H9 (cell line): ENCODE data around the gene ATAD1. TPM values are rescaled to one million over a fixed set of nuclear protein-coding genes. Genes with fewer than 3 reads are reported as not detected.

ENCODE experiments used
- DNase-seq: peaks from one replicate; pipeline ENCODE4 v3.0.0-alpha.2; 2017
- H2AFZ ChIP-seq: one replicate; pipeline ENCODE4 v1.6.1; 2013; ENCODE audit warnings: mild to moderate bottlenecking, low read length, control low read depth, moderate library complexity
- H2AK5ac ChIP-seq: 2 replicates; pipeline ENCODE4 v1.6.1; 2013; ENCODE audit warnings: low read length, control low read depth, mixed read lengths; ENCODE audit not compliant: insufficient read length
- H2BK120ac ChIP-seq: one replicate; pipeline ENCODE4 v1.6.1; 2013; ENCODE audit warnings: low read depth, mild to moderate bottlenecking, low read length, control low read depth, inconsistent platforms; ENCODE audit not compliant: poor library complexity, severe bottlenecking
- H2BK12ac ChIP-seq: 2 replicates; pipeline ENCODE4 v1.6.1; 2013; ENCODE audit warnings: low read length, control low read depth, mixed read lengths, low read depth; ENCODE audit not compliant: insufficient read length
- H2BK15ac ChIP-seq: 2 replicates; pipeline ENCODE4 v1.6.1; 2013; ENCODE audit warnings: low read depth, low read length, control low read depth
- H2BK20ac ChIP-seq: one replicate; pipeline ENCODE4 v1.6.1; 2013; ENCODE audit warnings: low read depth, mild to moderate bottlenecking, low read length, control low read depth, inconsistent platforms; ENCODE audit not compliant: poor library complexity, severe bottlenecking
- H2BK5ac ChIP-seq: 2 replicates; pipeline ENCODE4 v1.6.1; 2013; ENCODE audit warnings: low read length, control low read depth, mixed read lengths; ENCODE audit not compliant: insufficient read length
- H3K14ac ChIP-seq: 2 replicates; pipeline ENCODE4 v1.6.1; 2013; ENCODE audit warnings: low read length, control low read depth; ENCODE audit not compliant: insufficient read depth
- H3K18ac ChIP-seq: 2 replicates; pipeline ENCODE4 v1.6.1; 2013; ENCODE audit warnings: low read depth, mild to moderate bottlenecking, mixed read lengths, low read length, control low read depth; ENCODE audit not compliant: insufficient read length
- H3K23ac ChIP-seq: 2 replicates; pipeline ENCODE4 v1.6.1; 2013; ENCODE audit warnings: low read length, control low read depth, mixed read lengths, low read depth; ENCODE audit not compliant: insufficient read length
- H3K23me2 ChIP-seq: 2 replicates; pipeline ENCODE4 v1.6.1; 2013; ENCODE audit warnings: low read depth, mild to moderate bottlenecking, mixed read lengths, low read length, control low read depth; ENCODE audit not compliant: insufficient read length, poor library complexity, severe bottlenecking
- H3K27ac ChIP-seq: 2 replicates; pipeline ENCODE4 v1.5.1; 2013; ENCODE audit warnings: low read length, control low read depth, mixed read lengths, low read depth; ENCODE audit not compliant: insufficient read length
- H3K27me3 ChIP-seq: 2 replicates; pipeline ENCODE4 v1.6.1; 2013; ENCODE audit warnings: low read length, control low read depth, inconsistent platforms; ENCODE audit not compliant: insufficient read depth
- H3K4ac ChIP-seq: 2 replicates; pipeline ENCODE4 v1.6.1; 2013; ENCODE audit warnings: low read depth, mild to moderate bottlenecking, control low read depth, inconsistent platforms, low read length, moderate library complexity
- H3K4me1 ChIP-seq: 2 replicates; pipeline ENCODE4 v1.6.1; 2013; ENCODE audit warnings: low read length, control low read depth, inconsistent platforms; ENCODE audit not compliant: insufficient read depth
- H3K4me2 ChIP-seq: 2 replicates; pipeline ENCODE4 v1.6.1; 2013; ENCODE audit warnings: low read length, control low read depth, mixed read lengths; ENCODE audit not compliant: insufficient read length, insufficient read depth
- H3K56ac ChIP-seq: 2 replicates; pipeline ENCODE4 v1.6.1; 2013; ENCODE audit warnings: low read depth, mild to moderate bottlenecking, mixed read lengths, low read length, control low read depth; ENCODE audit not compliant: insufficient read length
- H3K79me1 ChIP-seq: 2 replicates; pipeline ENCODE4 v1.6.1; 2013; ENCODE audit warnings: low read depth, mild to moderate bottlenecking, moderate library complexity, low read length, control low read depth, inconsistent platforms; ENCODE audit not compliant: insufficient read depth, poor library complexity, severe bottlenecking
- H3K79me2 ChIP-seq: 2 replicates; pipeline ENCODE4 v1.6.1; 2013; ENCODE audit warnings: low read length, control low read depth, inconsistent platforms; ENCODE audit not compliant: insufficient read depth
- H3K9ac ChIP-seq: 2 replicates; pipeline ENCODE4 v1.6.1; 2013; ENCODE audit warnings: low read length, control low read depth, mixed read lengths; ENCODE audit not compliant: insufficient read length; ENCODE audit errors: extremely low read depth
- H3K9me3 ChIP-seq: one replicate; pipeline ENCODE4 v1.6.1; 2013; ENCODE audit warnings: low read depth, low read length, inconsistent platforms; ENCODE audit not compliant: control insufficient read depth
- H3T11ph ChIP-seq: one replicate; pipeline ENCODE4 v1.6.1; 2013; ENCODE audit warnings: mild to moderate bottlenecking, low read length, control low read depth, inconsistent platforms
- H4K20me1 ChIP-seq: one replicate; pipeline ENCODE4 v1.6.1; 2013; ENCODE audit not compliant: control insufficient read depth, insufficient read length, insufficient read depth
- H4K5ac ChIP-seq: 2 replicates; pipeline ENCODE4 v1.6.1; 2013; ENCODE audit warnings: low read depth, mild to moderate bottlenecking, mixed read lengths, low read length, control low read depth; ENCODE audit not compliant: insufficient read length
- H4K8ac ChIP-seq: replicated peaks from 2 replicates; pipeline ENCODE4 v1.6.1; 2013; ENCODE audit warnings: low read length, control low read depth, mixed read lengths, low read depth; ENCODE audit not compliant: insufficient read length
- H4K91ac ChIP-seq: 2 replicates; pipeline ENCODE4 v1.6.1; 2013; ENCODE audit warnings: low read depth, mild to moderate bottlenecking, moderate library complexity, mixed read lengths, low read length, control low read depth; ENCODE audit not compliant: insufficient read length
- H3K27ac Mint-ChIP-seq, 3 experiments: 2 replicates in 2 of 3; 3 replicates in 1 of 3; pipeline ENCODE4 v1.8.0; 2020 to 2021; ENCODE audit warnings: mixed read lengths in 3 of 3, mild to moderate bottlenecking in 1 of 3, moderate library complexity in 1 of 3
- H3K27me3 Mint-ChIP-seq: 2 replicates; pipeline ENCODE4 v1.8.0; 2021; ENCODE audit warnings: low read depth, mild to moderate bottlenecking, moderate library complexity, mixed read lengths
- H3K36me3 Mint-ChIP-seq, 3 experiments: 2 replicates in 2 of 3; 3 replicates in 1 of 3; pipeline ENCODE4 v1.8.0; 2020 to 2021; ENCODE audit warnings: low read depth in 3 of 3, mixed read lengths in 3 of 3; ENCODE audit not compliant: insufficient read depth in 1 of 3
- H3K4me1 Mint-ChIP-seq, 2 experiments: 2 replicates each; pipeline ENCODE4 v1.8.0; 2020; ENCODE audit warnings: mixed read lengths in 2 of 2
- H3K4me3 Mint-ChIP-seq, 2 experiments: 2 replicates in 1 of 2; 3 replicates in 1 of 2; pipeline ENCODE4 v1.8.0; 2020 to 2021; ENCODE audit warnings: mild to moderate bottlenecking in 2 of 2, mixed read lengths in 2 of 2, moderate library complexity in 1 of 2
- H3K9me3 Mint-ChIP-seq, 2 experiments: 2 replicates in 1 of 2; 3 replicates in 1 of 2; pipeline ENCODE4 v1.8.0; 2020; ENCODE audit warnings: mild to moderate bottlenecking in 2 of 2, mixed read lengths in 2 of 2, moderate library complexity in 1 of 2
- WGBS: extraction: QIAGEN DNeasy Blood & Tissue Kit; methylation state at CpG from one replicate; pipeline ENCODE4 v1.1.7; 2013; ENCODE audit warnings: missing lambda C conversion rate, low lambda C conversion rate, mixed read lengths; ENCODE audit not compliant: insufficient read length; ENCODE audit errors: extremely low coverage; 5-methylcytosine and 5-hydroxymethylcytosine counted together
- total RNA-seq: library from RNA; stranded (reverse); gene quantifications from 2 replicates; pipeline ENCODE4 v1.2.1, GENCODE V29; 2021
- TF ChIP-seq, protein P1 (sequence below): fragments of 200-600 bp; sonication (generic); conservative IDR thresholded peaks from 3 replicates; pipeline ENCODE4 v1.8.0; 2021; ENCODE audit warnings: antibody characterized with exemption, mild to moderate bottlenecking

The ATAD1 gene
- total RNA-seq, 1 experiment from 2014 or later = 38.7 TPM

DNA sequence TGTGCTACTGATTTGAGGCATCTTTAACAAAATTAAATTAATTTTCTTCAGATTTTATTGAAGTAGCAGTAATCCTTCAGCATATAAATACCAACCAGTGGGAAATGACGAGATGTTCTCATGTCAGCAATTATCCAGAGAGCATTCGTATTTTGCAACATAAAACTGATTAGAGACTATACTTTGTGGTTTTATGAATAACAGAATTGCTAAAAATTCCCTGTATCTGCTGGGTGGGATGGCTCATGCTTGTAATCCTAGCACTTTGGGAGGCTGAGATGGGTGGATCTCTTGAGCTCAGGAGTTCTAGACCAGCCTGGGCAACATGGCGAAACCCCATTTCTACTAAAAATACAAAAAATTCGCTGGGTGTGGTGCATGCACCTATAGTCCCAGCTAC is 56.9 kb downstream of the ATAD1 start:
- Histone ChIP-seq H2AK5ac (no peak overlapping the region), H3K4me1 (no peaks in the 10 kb centered on the region; the same call in 1 of the 2 replicates), H3K27me3 (no peaks in the 10 kb centered on the region), H3K9ac (no peak overlapping the region), H3K4me2 (no peak overlapping the region), H2BK12ac (no peak overlapping the region), H3K23me2 (no peaks in the 10 kb centered on the region), H3K79me1 (no peaks in the 10 kb centered on the region), H3K56ac (no peak overlapping the region), H2BK20ac (no peak overlapping the region), H3K18ac (no peak overlapping the region), H3K79me2 (no peaks in the 10 kb centered on the region), H2BK15ac (no peak overlapping the region), H3K27ac (no peak overlapping the region), H3K9me3 (no peaks in the 10 kb centered on the region), H4K8ac (no peak overlapping the region), H3T11ph (no peak overlapping the region), H2BK5ac (no peak overlapping the region), H3K14ac (no peak overlapping the region), H2AFZ (no peak overlapping the region), H4K5ac (no peak overlapping the region), H3K23ac (no peak overlapping the region), H4K20me1 (no peaks in the 10 kb centered on the region), H2BK120ac (no peak overlapping the region), H4K91ac (no peak overlapping the region), H3K4ac (no peak overlapping the region)
- no peak overlapping the region for H3K4me3 Mint-ChIP-seq
- H3K27me3 Mint-ChIP-seq = no peaks in the 10 kb centered on the region
- H3K4me1 Mint-ChIP-seq = peaks cover 0 to 8% of the 10 kb centered on the region in 2 experiments; a peak in 2 of 4 replicates
- H3K9me3 Mint-ChIP-seq = no peaks in the 10 kb centered on the region
- DNase-seq = no peak
- H3K36me3 Mint-ChIP-seq = peaks cover 4 to 29% (median 18%) of the 10 kb centered on the region in 3 experiments; a peak in 6 of 7 replicates
- TF ChIP-seq, protein P1, sequence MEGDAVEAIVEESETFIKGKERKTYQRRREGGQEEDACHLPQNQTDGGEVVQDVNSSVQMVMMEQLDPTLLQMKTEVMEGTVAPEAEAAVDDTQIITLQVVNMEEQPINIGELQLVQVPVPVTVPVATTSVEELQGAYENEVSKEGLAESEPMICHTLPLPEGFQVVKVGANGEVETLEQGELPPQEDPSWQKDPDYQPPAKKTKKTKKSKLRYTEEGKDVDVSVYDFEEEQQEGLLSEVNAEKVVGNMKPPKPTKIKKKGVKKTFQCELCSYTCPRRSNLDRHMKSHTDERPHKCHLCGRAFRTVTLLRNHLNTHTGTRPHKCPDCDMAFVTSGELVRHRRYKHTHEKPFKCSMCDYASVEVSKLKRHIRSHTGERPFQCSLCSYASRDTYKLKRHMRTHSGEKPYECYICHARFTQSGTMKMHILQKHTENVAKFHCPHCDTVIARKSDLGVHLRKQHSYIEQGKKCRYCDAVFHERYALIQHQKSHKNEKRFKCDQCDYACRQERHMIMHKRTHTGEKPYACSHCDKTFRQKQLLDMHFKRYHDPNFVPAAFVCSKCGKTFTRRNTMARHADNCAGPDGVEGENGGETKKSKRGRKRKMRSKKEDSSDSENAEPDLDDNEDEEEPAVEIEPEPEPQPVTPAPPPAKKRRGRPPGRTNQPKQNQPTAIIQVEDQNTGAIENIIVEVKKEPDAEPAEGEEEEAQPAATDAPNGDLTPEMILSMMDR = no peak
- peak overlapping the region in 2 of 3 experiments; percentile 40 to 48; a peak in 2 of 7 replicates for H3K27ac Mint-ChIP-seq
- no CpG with 5 or more reads among the region's 4 CpGs for WGBS
